CD4-positive, alpha-beta T cell treated with Interleukin-6 at 100 ng/mL for 8 hours (primary cell): ENCODE data around the gene PRTFDC1.
"Not testable (repeated sequence)": the region's sequence is repeated elsewhere in the genome, so short reads cannot be mapped to it uniquely, and the experiment has no call there.

Source experiments
- DNase-seq: peaks from one replicate; pipeline ENCODE4 v3.0.0-alpha.2; 2020; ENCODE audit warnings: mixed read lengths, low spot score

PRTFDC1 gene, protein sequence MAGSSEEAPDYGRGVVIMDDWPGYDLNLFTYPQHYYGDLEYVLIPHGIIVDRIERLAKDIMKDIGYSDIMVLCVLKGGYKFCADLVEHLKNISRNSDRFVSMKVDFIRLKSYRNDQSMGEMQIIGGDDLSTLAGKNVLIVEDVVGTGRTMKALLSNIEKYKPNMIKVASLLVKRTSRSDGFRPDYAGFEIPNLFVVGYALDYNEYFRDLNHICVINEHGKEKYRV

DNA sequence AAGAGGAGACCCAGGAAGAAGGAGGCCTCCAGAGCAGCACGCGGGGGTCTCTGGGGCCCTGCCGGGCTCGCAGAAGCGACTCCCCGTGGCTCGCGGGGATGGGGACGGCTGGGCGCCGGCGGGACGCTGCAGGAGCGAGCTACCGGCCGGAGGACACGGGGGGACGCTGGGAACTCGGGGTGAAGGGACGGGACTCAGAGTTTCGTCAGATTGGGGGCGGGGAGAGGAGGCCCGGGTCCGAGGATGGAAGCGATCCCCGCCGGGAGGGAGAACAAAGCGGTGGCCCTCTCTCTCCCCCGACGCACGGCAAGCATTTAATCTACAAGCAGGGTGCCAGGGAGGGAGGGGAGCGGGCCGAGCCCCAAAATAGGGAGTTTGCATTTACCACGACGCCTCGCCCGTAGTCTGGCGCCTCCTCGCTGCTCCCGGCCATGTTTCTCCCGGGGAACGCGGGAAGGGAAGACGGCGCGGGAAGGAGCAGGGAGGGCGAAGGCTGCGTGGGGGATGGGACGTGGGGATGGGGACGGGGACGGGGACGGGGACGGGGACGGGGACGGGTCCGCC lies at the start of gene PRTFDC1:
TSS of gene PRTFDC1 (minus strand) at position 464 of the 564 bp plus-strand sequence. CDS start at position 433, 31 bp downstream.
- DNase-seq: peak; percentile 5

DNA sequence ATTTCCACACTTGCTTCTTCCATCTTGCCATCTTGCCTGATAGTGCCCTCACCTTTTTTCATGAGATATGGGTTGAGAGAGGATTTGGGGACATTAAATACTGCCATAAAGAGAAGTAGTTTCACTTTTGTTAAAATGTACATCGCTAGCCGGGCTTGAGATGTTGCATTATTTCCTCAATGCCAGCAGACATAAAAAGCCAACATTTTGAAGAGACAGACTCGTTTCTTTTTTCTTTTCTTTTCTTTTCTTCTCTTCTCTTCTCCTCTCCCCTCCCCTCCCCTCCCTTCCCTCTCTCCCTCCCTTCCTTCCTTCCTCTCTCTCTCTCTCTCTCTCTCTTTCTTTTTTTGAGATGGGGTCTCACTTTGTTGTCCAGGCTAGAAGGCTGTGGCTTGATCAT lies 45.6 kb upstream of the PRTFDC1 start:
- DNase-seq: no peak

DNA sequence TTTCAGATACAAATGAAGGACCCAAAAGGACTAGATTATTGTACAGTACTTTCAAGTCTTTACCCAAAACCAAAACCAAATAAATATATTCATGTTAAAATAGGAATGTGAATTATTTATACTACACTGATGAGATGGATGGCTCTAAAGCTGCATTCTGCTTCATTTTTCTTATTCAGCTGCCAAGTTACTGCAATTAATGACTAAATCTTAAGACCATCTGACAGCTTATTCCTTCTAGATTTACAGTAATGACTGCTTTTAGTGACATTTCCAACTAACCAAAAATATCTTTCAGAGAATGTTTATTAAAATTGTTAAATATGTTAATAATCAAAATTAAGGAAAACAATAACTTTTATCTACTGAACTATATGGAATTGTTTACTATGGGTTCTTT lies 42.7 kb upstream of the PRTFDC1 start:
- DNase-seq: no peak

DNA sequence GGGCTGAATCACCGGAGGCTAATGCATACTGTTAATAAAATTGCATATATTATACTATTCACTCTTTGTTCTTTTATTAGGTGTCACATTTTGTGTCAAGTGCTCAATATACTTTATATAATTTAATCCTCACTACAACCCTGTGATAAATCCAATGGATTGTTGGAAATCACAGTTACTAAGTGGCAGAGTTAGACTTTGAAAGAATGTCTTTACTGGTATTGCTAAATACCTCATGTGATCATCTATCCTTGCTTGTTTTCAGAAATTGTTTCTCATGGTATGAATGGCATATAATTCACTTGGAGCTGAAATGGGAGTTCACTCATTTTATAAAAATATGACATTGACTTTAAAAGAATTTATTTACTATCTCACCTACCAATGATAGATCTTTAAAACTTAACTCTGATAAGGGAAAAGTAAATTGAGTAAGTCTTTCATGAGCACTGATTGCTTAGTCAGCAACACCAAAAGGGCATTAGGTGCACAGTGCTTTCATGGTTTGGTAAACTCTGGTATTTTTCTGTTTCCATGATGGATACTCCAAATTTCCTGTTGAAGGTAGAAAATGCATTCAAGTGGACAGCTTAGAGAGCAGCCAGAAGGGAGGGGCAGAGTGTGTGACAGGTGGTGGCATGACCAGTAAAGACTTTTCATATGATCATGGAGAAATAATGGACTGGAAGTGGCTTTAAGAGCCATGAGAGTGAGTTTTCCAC lies 41.0 kb upstream of the PRTFDC1 start:
- DNase-seq: no peak

DNA sequence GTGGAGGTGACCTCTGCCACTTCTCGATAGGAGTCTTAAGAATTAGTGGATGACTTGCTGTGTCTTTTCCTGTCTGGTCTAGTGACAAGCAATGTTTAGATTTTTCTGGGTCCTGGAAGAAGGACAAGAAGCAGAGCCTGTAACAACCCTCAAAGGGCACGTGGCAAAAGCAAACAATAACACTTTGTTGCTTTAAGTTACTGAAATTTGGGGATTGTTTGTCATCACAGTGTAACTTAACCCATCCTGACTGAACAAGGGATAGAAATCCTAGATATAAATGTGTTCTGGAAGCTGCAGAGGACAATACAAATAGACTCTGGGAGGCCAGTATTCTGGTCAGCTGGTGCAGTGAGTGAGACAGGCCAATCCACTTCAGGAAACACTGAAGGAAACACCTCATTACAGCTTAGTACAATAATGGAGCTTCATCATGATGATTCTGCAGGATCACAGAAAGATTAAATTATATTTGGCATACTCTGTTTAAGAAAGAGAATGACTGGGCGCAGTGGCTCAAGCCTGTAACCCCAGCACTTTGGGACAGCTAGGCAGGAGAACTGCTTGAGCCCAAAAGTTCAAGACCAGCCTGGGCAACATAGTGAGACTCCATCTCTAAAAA lies 40.2 kb upstream of the PRTFDC1 start:
- DNase-seq: no peak

DNA sequence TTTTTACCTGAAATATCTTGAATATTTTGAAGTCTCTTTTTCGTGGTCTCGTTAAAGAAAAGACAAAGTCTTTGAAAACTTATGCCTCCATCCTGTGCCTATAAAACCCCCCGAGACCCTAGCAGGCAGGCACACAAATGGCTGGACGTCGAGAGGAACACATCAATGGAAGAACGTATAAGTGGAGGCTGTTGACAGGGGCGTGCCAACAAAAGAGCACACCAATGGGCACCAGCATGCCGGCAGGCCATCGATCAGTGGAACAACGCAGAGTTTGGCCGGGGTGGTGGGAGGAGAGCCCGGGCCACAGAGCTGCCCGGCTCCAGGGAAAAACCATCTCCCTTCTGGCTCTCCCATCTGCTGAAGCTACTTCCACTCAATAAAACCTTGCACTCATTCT lies 38.9 kb upstream of the PRTFDC1 start:
- DNase-seq: no peak

DNA sequence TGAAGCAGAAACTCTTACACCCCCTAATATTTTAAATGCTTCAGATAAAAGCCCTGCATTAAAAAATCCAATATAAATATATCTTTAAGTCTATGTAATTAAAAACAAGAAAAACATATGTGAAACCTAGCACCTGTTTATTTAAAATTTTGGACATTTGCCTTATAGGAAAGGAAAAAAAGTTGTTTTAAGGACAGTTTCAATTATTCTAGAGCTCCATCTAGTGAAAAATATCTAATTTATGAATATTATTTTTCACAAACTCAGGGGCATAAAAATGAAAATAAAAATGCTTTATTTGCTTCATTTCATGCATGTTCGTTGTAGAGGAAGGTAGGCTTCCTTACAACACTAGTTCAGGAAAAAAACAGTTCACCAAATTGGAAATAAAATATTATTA lies 37.5 kb upstream of the PRTFDC1 start:
- no peak for DNase-seq

DNA sequence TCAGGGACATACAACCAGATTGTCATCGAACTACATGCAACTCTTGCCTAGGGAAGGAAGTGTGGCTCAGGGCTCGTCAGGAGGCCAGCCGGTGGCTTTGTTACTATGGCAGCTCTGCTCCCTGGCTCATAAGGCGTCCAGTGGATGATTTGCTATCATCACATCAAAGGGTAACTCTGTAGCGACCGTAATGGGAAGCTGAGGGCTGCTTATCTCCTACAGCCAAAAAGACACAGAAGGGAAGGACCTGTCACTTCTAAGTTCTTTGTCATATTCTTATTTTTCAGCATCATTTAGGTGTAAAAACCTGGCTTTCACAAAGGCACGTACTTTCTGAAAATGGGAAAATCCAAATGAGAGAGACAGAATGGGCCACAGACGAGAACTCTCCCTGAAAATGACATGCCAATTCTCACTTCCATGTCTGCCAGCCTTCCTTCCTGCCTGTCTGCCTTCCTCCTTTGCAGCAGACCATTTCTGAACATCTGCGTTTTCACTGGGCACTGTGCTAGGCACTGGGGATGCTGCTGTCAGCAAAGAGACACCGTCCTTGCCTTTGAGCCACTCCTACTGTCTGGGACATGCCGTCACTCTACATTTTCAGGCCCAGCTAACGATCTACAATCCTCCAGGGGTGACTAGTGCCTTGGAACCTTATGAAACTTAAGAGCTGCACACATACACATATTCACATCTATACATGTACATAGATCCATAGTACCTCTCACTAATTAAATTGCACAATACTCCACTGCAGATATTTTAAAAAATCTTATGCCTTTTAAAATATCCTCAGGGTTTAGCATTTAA lies 36.6 kb upstream of the PRTFDC1 start:
- no peak for DNase-seq

DNA sequence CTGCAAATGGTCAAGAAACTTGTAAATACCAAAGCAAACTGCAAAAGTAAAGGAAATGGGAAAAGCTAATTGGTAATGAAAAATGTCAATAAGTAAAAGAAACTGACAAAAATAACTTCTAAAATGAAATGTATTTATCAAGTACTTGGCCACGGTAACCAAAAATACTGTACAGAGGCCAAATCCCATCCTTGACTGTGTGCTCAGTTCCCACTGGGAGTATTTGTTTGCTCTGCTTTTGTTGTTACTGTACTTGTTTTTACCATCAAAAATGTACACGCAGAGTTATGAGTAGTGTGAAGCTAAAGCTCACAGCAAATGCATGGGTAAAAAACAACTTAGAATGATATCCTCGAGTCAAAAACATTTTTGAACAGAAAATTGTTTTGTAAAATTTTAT lies 32.5 kb upstream of the PRTFDC1 start:
- DNase-seq: no peak

DNA sequence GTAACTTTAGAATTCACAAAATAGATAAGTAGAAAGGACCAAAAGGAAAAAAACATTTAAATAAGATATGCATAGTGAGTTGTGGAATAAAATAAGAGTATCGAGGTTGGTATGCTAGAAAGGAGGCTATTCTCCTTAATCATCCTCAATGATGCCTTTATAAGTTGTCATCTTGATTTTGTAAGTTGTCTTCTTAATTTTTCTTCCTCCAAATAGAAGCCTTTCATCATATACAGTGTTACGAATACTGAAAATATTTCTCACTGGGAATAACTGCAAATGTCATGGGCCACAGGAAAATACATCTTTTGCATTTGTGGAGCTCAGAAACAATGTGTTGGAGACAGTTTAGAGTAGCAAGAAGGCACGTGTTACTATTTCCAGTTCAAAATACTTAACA lies 31.5 kb upstream of the PRTFDC1 start:
- DNase-seq: no peak

DNA sequence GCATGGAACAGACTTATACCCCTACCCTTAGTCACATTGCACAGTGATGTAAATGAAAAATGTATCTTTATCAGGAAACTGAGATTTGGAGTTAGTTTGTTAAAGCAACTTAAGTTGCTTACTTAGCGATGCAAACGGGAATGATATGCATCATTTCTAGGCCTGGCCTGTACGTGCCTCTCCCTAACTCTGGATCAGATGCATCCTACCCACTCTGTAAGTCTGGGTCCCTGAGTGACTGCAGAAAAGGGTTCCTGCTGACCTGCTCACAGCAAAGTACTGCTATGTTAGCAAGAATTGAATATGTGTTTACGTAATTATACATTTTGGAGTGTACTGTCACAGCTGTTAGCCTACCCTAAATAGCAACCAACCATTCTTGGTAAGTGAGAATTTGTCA lies 30.7 kb upstream of the PRTFDC1 start:
- DNase-seq: no peak

DNA sequence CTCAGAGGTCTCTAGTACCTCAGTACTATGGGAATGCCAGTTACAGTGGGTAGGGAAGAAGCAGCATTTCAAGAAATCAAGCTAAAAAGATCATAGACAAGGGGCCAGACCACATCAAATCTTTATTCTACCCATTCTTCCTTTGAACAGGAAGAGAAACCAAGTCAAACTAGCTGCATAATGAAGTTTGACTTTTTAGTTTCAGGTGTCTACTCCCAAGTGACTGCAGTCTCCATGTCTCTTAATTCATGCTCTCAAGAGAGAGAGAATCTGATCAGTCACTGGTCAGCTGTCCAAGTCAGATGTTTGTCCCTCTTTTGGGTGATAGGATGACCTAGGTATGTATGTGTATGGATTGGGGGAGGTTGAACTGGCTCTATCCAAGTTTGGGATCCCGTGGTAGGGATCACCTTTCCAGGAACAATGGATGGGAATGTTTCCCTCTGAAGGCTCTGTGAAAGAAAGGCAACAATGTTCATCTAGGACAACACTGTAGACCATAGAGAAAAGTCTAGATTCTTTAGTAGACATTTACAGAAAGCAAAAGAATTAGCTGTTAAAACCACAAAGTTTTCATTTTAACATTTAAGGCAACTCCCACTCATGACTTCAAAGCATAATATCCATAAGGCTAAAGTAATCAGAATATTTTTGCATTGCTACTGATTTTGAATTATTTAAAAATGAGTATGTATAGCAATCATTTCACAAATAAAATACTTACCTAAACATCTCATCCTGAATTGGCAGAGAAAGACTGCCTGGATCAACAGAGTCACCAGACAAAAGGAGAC lies 30.1 kb upstream of the PRTFDC1 start:
- DNase-seq: no peak

DNA sequence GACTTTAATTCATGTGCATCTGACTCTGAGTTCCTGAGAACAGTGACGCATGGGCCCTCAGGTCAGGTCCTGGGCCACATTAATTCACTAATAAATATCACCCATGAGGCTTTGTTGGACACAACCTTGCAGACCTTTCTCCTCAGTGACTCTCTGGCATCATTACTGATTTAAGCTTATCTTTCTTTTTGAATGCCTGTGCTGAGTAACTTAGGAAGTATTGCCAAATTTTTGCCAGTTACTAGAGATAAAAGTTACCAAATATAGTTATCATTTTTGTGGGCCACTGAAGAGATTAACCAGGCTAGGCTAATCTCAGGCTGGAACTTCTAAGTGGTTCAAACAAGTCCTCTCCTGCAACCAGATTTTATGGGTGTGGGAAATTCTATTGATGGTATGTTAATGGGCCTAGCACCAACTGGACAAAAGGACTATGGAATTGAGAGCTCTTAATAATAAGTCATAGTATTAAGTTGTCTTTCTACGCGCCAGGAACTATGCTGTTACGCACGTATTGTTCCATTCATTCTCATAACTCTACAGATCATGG lies 28.8 kb upstream of the PRTFDC1 start:
- no peak for DNase-seq

DNA sequence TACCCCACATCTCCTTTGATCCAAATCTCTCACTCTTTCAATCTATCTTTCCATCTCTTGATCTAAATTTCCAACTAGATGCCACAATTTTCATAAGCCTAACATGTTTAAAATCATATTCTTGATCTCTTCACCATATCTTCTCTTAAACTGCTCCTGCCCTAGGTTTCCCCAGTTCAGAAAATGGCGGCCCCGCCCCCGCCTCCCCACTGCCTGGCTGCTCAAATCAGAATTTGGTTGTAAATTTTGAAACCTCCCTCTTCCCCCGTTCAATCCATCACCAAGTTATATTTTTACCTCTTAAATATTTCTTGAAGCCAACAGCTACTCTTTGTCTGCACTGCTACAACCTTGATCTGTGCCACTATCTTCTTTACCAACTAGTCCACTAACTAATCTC lies 27.3 kb upstream of the PRTFDC1 start:
- no peak for DNase-seq

DNA sequence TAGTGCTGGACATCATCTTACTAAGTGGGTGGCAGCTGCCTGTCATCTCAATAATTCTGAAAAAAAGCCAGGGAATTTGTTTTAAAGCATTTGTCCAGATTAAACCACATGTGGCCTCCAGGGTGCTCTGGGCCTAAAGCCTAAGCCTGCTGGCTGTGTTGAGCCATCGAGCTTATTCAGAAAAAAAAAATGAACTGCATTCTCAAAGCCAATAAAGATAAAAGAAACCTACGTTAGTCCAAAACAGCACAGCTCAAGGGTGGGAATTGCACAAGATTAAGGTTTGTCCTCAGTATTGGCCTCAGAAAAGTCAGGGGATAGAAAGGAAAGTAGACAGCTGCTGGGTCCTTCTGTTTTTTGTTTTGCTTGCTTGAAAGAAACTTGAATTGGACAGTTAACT lies 22.6 kb upstream of the PRTFDC1 start:
- DNase-seq: no peak

DNA sequence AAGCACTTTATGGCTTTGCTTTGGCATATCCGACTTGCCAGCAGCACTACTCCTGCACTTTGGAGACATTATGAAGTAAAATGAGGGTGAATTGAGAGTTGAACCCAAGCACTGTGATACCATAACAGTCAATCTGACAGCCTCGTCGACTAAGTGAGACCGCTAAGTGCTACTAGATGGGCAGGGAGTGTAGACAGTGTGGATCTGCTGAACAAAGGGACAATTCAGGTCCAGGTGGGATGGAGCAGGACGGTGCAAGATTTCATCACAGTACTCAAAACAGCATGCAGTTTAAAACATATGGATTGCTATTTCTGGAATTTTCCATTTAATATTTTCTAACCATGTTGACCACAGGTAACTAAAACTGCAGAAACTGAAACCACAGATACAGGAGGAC lies 20.8 kb upstream of the PRTFDC1 start:
- DNase-seq: no peak

DNA sequence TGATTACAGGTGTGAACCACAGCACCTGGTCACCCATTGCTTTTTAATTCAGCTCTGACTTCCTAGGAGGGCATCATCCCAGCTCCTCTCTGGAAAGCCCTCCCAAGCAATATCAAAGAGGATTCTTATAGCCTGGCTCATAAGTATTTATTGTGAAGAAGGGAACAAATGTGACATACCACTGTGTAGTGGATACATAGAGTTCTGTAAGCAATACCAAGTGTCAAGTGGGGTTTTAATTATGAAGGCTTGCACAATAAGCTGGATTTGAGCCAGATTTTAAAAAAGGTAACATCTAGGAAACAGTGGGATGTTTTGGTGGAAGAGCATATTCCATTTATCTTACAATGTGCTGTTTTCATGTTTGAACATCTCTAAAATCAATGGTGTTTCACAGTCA lies 19.0 kb upstream of the PRTFDC1 start:
- no peak for DNase-seq

DNA sequence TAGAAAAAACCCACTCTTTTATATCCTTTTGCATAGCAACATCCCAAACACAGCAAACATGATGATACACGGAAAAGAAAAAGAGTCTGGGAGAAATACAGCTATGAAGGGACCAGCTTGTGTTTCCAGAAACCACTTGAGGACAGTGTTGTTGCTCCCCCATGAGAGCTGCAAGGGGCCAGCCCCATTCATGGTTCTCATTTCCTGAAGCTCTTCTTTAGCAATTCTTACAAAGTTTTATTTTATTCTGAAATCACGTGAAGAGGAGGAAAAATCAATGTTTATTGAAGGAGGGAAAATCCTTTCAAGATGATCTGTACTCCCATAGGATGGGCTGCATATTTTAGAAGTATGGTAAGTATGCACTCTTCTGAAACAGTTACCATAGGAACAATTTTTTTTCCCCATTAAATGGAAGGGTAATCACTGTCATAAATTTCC lies 17.5 kb upstream of the PRTFDC1 start:
- DNase-seq: no peak

DNA sequence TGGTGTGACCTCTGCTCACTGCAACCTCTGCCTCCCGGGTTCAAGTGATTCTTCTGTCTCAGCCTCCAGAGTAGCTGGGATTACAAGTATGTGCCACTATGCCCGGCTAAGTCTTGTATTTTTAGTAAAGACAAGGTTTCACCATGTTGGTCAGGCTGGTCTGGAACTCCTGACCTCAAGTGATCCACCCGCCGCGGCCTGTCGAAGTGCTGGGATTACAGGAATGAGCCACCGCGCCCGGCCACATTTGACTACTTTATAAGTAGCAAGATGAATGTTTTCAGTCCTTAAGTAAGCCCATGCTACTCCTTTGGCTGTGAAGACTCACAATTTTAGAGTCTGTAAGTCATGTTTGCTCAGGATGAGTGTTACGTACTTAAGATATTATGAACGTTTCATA lies 16.5 kb upstream of the PRTFDC1 start:
- not testable (repeated sequence) for DNase-seq

DNA sequence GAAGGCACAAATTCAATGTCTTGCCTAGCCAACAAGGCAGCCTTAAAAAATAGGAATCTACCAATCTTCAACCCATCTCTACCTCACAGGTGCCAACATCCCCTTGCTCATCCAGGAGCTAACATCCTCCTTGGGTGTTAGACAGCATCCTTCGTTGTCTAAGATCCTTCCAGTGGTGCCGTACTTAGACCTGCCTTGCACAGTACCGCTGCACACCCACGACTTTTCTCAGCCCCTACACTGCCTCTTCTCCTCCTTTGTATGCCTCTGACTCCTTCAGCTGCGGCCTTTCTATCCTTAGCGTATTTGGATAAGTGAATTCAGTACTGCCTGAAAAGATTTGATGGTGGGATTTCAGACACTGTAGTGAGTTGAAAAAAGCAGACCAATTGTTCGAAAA lies 15.9 kb upstream of the PRTFDC1 start:
- no peak for DNase-seq

DNA sequence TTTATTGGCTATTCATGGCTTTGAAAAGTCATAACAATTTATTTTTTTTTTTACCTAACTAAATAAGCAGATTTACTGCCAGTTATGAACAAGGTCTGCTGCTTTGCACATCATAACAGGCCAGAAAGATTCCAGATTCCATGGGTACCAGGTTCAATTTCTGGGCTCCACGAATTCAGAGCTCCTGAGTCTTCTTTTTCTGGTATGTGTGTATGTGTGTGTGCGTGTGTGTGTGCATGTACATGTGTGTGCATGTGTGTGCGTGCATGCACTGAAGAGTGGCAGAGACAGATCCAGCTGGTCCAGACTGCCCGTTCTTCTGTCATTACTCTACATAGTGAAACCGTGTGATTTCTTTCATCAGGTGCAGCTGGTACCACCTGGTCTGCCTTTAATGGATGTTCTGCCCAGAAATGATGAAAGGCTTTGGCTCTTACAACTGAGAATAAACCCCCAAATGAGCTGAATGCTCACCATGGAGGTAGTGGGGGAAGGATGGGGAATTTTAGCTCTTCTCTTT lies 14.6 kb upstream of the PRTFDC1 start:
- DNase-seq: no peak
